Measurements from ENCODE around the gene CMTM6.

Gene CMTM6

GRCh38 chr3:32498992-32499391 is 3.7 kb downstream of the CMTM6 start:
- H3K36me3 ChIP-seq (ENCODE audit: insufficient read depth, low read length) = 0 out of 2 replicates have a peak, but pooled peaks cover 3% of the 10 kb centered on the region
- no peak for TF ChIP-seq CTCF (IDR thresholded peaks at IDR 0.05; ENCODE audit: borderline replicate concordance, extremely low read depth, low read length, poor library complexity, severe bottlenecking)
- no peak for TF ChIP-seq EZH2 (IDR thresholded peaks at IDR 0.05; ENCODE audit: borderline replicate concordance, low read depth, low read length, severe bottlenecking)
- H3K4me2 ChIP-seq (ENCODE audit: insufficient read depth, low read length) = no peak overlapping the region
- no peak overlapping the region for H2AFZ ChIP-seq (ENCODE audit: low read depth, low read length)
- H3K9me3 ChIP-seq (ENCODE audit: insufficient read depth, low read length, severe bottlenecking) = no peaks in the 10 kb centered on the region
- no peaks in the 10 kb centered on the region for H3K27me3 ChIP-seq (ENCODE audit: insufficient read depth, low read length, poor library complexity)
- H3K27ac ChIP-seq (ENCODE audit: low read length) = no peak overlapping the region
- no peak overlapping the region for H3K9ac ChIP-seq (ENCODE audit: low read depth, low read length)
- ATAC-seq (ENCODE audit: insufficient read depth, low read depth) (no peak), DNase-seq (no peak)
- H4K20me1 ChIP-seq (ENCODE audit: insufficient read depth, low read length) = peaks cover 9% of the 10 kb centered on the region; the same call in 1 of the 2 replicates
- peaks cover 69% of the 10 kb centered on the region for H3K79me2 ChIP-seq (ENCODE audit: insufficient read depth, low read length)
- no peak overlapping the region for H3K4me3 ChIP-seq (ENCODE audit: low read depth in 1 of 2, low read length in 2 of 2)
- H3K4me1 ChIP-seq (ENCODE audit: insufficient read depth, low read length) = peaks cover 36% of the 10 kb centered on the region

- H3K27ac ChIP-seq (ENCODE audit: low read length) = no peak overlapping the region
- DNase-seq = no peak
- peaks cover 34% of the 10 kb centered on the region for H3K4me1 ChIP-seq (ENCODE audit: insufficient read depth, low read length)
- no peak overlapping the region for H3K4me2 ChIP-seq (ENCODE audit: insufficient read depth, low read length)
- no peak for TF ChIP-seq EZH2 (IDR thresholded peaks at IDR 0.05; ENCODE audit: borderline replicate concordance, low read depth, low read length, severe bottlenecking)
- no peak for TF ChIP-seq CTCF (IDR thresholded peaks at IDR 0.05; ENCODE audit: borderline replicate concordance, extremely low read depth, low read length, poor library complexity, severe bottlenecking)
- no peak for ATAC-seq (ENCODE audit: insufficient read depth, low read depth)
- no peak overlapping the region for H3K4me3 ChIP-seq (ENCODE audit: low read depth in 1 of 2, low read length in 2 of 2)
- H3K79me2 ChIP-seq (ENCODE audit: insufficient read depth, low read length) = peaks cover 76% of the 10 kb centered on the region
- H3K9me3 ChIP-seq (ENCODE audit: insufficient read depth, low read length, severe bottlenecking) = no peaks in the 10 kb centered on the region
- H3K36me3 ChIP-seq (ENCODE audit: insufficient read depth, low read length) = 0 out of 2 replicates have a peak, but pooled peaks cover 3% of the 10 kb centered on the region
- H4K20me1 ChIP-seq (ENCODE audit: insufficient read depth, low read length) = peaks cover 14% of the 10 kb centered on the region; the same call in 1 of the 2 replicates
- H2AFZ ChIP-seq (ENCODE audit: low read depth, low read length) = no peak overlapping the region
- no peaks in the 10 kb centered on the region for H3K27me3 ChIP-seq (ENCODE audit: insufficient read depth, low read length, poor library complexity)
- no peak overlapping the region for H3K9ac ChIP-seq (ENCODE audit: low read depth, low read length)
Observed at GRCh38 chr3:32498252-32498651, 4.4 kb downstream of the CMTM6 start.

GRCh38 chr3:32495609-32496008 is 7.0 kb downstream of the CMTM6 start:
- H2AFZ ChIP-seq (ENCODE audit: low read depth, low read length) = no peak overlapping the region
- H3K4me1 ChIP-seq (ENCODE audit: insufficient read depth, low read length) = peaks cover 14% of the 10 kb centered on the region
- no peak overlapping the region for H3K4me2 ChIP-seq (ENCODE audit: insufficient read depth, low read length)
- H4K20me1 ChIP-seq (ENCODE audit: insufficient read depth, low read length) = peaks cover 9% of the 10 kb centered on the region; the same call in 1 of the 2 replicates
- peaks cover 11% of the 10 kb centered on the region for H3K36me3 ChIP-seq (ENCODE audit: insufficient read depth, low read length)
- ATAC-seq (ENCODE audit: insufficient read depth, low read depth) = no peak
- H3K4me3 ChIP-seq (ENCODE audit: low read depth in 1 of 2, low read length in 2 of 2) = no peak overlapping the region
- no peak overlapping the region for H3K27ac ChIP-seq (ENCODE audit: low read length)
- H3K27me3 ChIP-seq (ENCODE audit: insufficient read depth, low read length, poor library complexity) = no peaks in the 10 kb centered on the region
- no peaks in the 10 kb centered on the region for H3K9me3 ChIP-seq (ENCODE audit: insufficient read depth, low read length, severe bottlenecking)
- no peak for DNase-seq
- no peak overlapping the region for H3K9ac ChIP-seq (ENCODE audit: low read depth, low read length)
- TF ChIP-seq EZH2 (IDR thresholded peaks at IDR 0.05; ENCODE audit: borderline replicate concordance, low read depth, low read length, severe bottlenecking) (no peak), CTCF (IDR thresholded peaks at IDR 0.05; ENCODE audit: borderline replicate concordance, extremely low read depth, low read length, poor library complexity, severe bottlenecking) (no peak)
- H3K79me2 ChIP-seq (ENCODE audit: insufficient read depth, low read length) = peaks cover 78% of the 10 kb centered on the region
